GM12892 (cell line): Measurements from ENCODE around the gene C8A.

Source experiments
- POLR2A ChIP-seq: IDR thresholded peaks from 2 replicates; pipeline ENCODE4 v1.6.1; 2011; ENCODE audit warnings: low read depth, low read length, control low read depth
- POLR2AphosphoS5 ChIP-seq: IDR thresholded peaks from 2 replicates; pipeline ENCODE4 v1.6.1; 2011; ENCODE audit warnings: low read depth, low read length, control low read depth
- TAF1 ChIP-seq: IDR thresholded peaks from 2 replicates; pipeline ENCODE4 v1.6.1; 2011; ENCODE audit warnings: low read depth, mild to moderate bottlenecking, control low read depth, low read length, borderline replicate concordance

DNA sequence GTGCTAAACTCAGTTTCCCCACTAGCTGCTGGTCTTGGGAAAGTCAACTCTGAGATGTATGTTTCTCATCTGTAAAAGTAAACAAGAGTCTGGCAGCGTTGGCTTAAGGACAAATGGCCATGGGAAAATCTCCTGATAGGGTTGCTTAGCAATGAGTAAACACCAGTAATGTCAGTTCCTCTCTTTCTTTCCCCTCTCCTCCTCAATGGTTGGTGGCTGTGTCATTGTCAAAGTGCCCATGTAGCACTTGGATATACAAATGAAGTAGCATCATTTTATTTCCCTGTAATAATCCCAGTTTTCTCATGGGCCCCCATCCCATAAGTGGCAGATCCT lies 33.2 kb upstream of the C8A start:
- no peak for TF ChIP-seq POLR2A
- no peak for TF ChIP-seq POLR2AphosphoS5
- TF ChIP-seq TAF1 = no peak
